GM12801 (cell line): ENCODE measurements around the gene HPCAL1.

Source experiments
- TF ChIP-seq, protein P1 (sequence below): IDR thresholded peaks from one replicate; pipeline ENCODE4 v1.5.1; 2011; ENCODE audit warnings: control low read depth; ENCODE audit not compliant: insufficient read length; ENCODE audit errors: extremely low read depth

The HPCAL1 gene

DNA sequence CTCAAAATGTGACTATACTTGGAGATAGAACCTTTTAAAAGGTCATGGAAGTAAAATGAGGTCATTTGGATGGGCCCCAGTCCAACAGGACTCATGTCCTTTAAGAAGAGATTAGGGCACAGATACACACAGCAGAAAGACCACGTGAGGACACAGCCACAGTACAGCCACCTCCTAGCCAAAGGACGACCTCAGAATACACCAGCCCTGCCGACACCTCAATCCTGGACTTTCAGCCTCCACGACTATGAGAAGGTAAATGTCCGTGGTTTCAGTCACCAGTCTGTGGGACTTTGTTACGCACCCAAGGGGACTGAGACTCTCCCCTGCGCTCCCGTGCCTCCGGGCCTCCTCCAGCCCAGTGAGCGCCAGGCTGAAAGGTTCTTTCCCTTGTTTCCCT lies 30.2 kb upstream of the HPCAL1 start:
- TF ChIP-seq, protein P1, sequence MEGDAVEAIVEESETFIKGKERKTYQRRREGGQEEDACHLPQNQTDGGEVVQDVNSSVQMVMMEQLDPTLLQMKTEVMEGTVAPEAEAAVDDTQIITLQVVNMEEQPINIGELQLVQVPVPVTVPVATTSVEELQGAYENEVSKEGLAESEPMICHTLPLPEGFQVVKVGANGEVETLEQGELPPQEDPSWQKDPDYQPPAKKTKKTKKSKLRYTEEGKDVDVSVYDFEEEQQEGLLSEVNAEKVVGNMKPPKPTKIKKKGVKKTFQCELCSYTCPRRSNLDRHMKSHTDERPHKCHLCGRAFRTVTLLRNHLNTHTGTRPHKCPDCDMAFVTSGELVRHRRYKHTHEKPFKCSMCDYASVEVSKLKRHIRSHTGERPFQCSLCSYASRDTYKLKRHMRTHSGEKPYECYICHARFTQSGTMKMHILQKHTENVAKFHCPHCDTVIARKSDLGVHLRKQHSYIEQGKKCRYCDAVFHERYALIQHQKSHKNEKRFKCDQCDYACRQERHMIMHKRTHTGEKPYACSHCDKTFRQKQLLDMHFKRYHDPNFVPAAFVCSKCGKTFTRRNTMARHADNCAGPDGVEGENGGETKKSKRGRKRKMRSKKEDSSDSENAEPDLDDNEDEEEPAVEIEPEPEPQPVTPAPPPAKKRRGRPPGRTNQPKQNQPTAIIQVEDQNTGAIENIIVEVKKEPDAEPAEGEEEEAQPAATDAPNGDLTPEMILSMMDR = no peak

GRCh38 chr2:10273215-10274175 lies 29.2 kb upstream of the HPCAL1 start:
- TF ChIP-seq, protein P1 = no peak

DNA sequence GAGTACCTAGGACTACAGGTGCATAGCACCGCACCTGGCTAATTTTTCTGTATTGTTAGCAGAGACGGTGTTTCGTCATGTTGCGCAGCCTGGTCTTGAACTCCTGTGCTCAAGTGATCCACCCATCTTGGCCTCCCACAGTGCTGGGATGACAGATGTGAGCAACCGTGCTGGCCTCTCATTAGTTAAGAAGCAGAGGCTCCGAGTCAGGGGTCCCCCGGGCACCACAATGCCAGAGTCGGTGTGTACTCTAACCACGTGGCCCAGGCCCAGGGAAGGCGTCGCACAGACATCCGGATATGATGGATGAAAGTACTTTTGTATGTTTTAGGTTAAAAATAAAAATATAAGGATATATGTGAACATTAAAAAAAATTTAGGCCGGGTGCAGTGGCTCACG lies 28.3 kb upstream of the HPCAL1 start:
- TF ChIP-seq, protein P1 = no peak

GRCh38 chr2:10274983-10275802 lies 27.5 kb upstream of the HPCAL1 start:
- TF ChIP-seq, protein P1 = no peak

DNA sequence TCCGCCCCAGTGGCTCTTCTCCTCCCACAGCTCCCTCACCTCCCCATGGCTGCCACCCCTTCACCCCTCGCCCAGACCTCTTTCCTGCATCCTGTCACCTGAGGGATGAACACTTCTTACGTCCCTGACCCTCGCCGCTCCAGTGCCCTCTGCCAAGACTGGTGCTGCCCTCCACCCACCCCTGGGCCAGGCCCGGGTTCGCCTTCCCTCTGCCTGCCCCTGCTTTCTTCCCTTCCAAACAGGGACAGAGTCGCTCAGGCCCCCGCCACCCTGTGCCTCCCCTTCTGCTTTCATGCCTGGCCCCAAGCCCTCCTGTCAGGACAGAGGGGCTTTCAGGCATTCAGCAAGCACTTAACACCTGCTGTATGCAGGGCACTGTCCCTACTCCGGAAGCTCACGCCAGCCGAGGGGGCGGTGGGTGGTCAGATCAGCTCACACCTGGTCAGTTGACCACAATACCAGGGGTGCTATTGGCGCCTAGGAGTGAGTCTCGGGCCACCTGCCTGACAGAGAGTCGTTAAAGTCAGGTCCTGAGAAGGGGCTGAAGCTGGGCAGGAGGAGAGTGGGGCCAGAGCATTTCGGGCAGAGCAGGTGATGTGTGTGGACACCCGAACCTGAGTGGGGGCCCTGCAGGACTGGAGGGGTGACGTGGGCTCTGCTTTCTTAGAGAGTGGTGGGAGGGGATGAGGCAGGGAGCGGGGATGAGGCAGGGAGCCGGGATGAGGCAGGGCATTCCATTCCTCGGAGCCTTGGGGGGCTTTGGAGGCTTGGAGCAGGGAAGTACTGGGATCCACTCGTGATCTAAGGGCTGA lies 26.0 kb upstream of the HPCAL1 start:
- TF ChIP-seq, protein P1 = no peak

DNA sequence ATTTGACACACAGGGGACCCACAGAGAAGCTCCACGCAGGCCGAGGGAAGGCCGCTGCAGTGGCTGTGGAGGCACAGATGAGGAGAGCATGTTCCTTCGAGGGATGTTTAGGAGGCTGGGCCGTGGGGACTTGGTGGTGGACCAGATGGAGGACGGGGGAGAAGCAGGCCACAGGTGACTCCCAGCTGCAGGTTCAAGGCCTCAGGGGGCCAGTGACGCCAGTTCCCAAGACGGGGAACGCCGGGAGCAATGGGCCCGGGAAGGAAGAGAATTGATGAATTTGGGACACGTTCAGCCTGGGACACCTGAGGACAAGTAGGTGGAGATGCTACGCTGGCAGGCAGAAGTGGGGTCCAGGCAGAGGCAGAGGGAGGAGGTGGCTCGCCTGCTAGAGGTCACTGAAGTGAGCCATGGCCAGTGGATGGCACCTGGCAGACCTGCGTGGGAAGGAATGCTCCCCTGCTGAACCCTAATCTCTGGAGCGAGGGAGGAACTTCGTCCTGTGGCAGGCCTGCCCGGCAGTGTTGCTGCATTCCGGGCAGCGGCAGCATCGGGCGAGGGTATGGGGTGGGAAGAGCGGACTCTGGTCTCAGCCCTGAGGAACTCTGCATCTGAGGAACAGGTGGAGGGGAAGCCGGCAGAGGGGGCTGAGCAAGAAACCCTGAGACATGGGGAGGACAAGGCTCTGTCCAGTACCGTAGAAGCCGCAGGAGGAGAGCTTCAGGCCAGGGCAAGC lies 25.2 kb upstream of the HPCAL1 start:
- TF ChIP-seq, protein P1 = no peak
